H1 (cell line): ENCODE measurements around the gene SMYD3. TPM values are rescaled to one million over a fixed set of nuclear protein-coding genes. Genes with fewer than 3 reads are reported as not detected.

Source experiments
- CTCF ChIA-PET: fragments of 300-600 bp; sonication (Branson Sonifier 250); formaldehyde crosslinking; loops from one replicate; lab custom pipeline; 2021; ENCODE audit not compliant: partially characterized antibody; lab: Charles Lee
- POLR2A ChIA-PET: fragments of 300-600 bp; sonication (Branson Sonifier 250); formaldehyde crosslinking; loops from one replicate; lab custom pipeline; 2021; ENCODE audit warnings: inconsistent platforms; ENCODE audit not compliant: partially characterized antibody; lab: Charles Lee
- DNase-seq, 2 experiments: peaks; one replicate each; pipeline versions ENCODE4 v3.0.0 to v3.0.0-alpha.2; 2010 to 2022; ENCODE audit warnings: low spot score in 2 of 2, low read depth in 1 of 2, mixed read lengths in 1 of 2
- FAIRE-seq: peaks from 2 replicates; lab custom pipeline; 2011; peaks lifted over from hg19 to GRCh38; lab: Jason Lieb, UNC
- H2AFZ ChIP-seq: 2 replicates; pipeline ENCODE4 v1.8.1; 2012; ENCODE audit warnings: low read length, inconsistent platforms
- H2AK5ac ChIP-seq: 2 replicates; pipeline ENCODE4 v1.6.1; 2013; ENCODE audit warnings: low read depth, low read length
- H2BK120ac ChIP-seq: replicated peaks from 2 replicates; pipeline ENCODE3; 2013; ENCODE audit warnings: low read depth, low read length, inconsistent platforms
- H2BK12ac ChIP-seq: 2 replicates; pipeline ENCODE4 v1.6.1; 2013; ENCODE audit warnings: low read depth, low read length
- H2BK15ac ChIP-seq: 2 replicates; pipeline ENCODE4 v1.6.1; 2013; ENCODE audit warnings: low read length
- H2BK20ac ChIP-seq: 2 replicates; pipeline ENCODE4 v1.6.1; 2013; ENCODE audit warnings: low read length
- H2BK5ac ChIP-seq: 2 replicates; pipeline ENCODE4 v1.6.1; 2013; ENCODE audit warnings: low read depth, low read length
- H3K14ac ChIP-seq: 2 replicates; pipeline ENCODE4 v1.6.1; 2013; ENCODE audit warnings: inconsistent platforms; ENCODE audit not compliant: insufficient read length
- H3K18ac ChIP-seq: 2 replicates; pipeline ENCODE4 v1.6.1; 2013; ENCODE audit warnings: low read length; ENCODE audit errors: extremely low read depth
- H3K23ac ChIP-seq: 2 replicates; pipeline ENCODE4 v1.6.1; 2013; ENCODE audit warnings: inconsistent platforms; ENCODE audit not compliant: insufficient read length
- H3K23me2 ChIP-seq: 2 replicates; pipeline ENCODE4 v1.6.1; 2013; ENCODE audit warnings: low read depth, low read length
- H3K27ac ChIP-seq: 2 replicates; pipeline ENCODE4 v1.6.1; 2011; ENCODE audit warnings: low read depth, low read length, inconsistent platforms
- H3K27me3 ChIP-seq, 4 experiments: replicated peaks in 1 of 4; 1 replicate in 1 of 4; 2 replicates in 3 of 4; pipeline versions ENCODE4 v1.6.1 to v1.8.1; 2011 to 2013; ENCODE audit warnings: low read length in 3 of 4, mild to moderate bottlenecking in 3 of 4, inconsistent platforms in 2 of 4, mixed read lengths in 2 of 4, moderate library complexity in 1 of 4; ENCODE audit not compliant: control insufficient read depth in 3 of 4, insufficient read depth in 3 of 4; ENCODE audit errors: extremely low read depth in 1 of 4
- H3K36me3 ChIP-seq, 4 experiments: 2 replicates each; pipeline versions ENCODE4 v1.6.1 to v1.8.1; 2011 to 2013; ENCODE audit warnings: mild to moderate bottlenecking in 4 of 4, low read length in 3 of 4, moderate library complexity in 2 of 4, control low read depth in 1 of 4, inconsistent platforms in 1 of 4; ENCODE audit not compliant: insufficient read depth in 4 of 4, control insufficient read depth in 2 of 4
- H3K4ac ChIP-seq: replicated peaks from 2 replicates; pipeline ENCODE3; 2013; ENCODE audit warnings: low read length, low read depth, mixed read lengths, inconsistent platforms; ENCODE audit not compliant: insufficient read length
- H3K4me1 ChIP-seq, 4 experiments: replicated peaks in 1 of 4; 1 replicate in 1 of 4; 2 replicates in 3 of 4; pipeline versions ENCODE4 v1.6.1 to v1.8.1; 2011 to 2013; ENCODE audit warnings: low read length in 3 of 4, inconsistent platforms in 2 of 4, mixed read lengths in 1 of 4; ENCODE audit not compliant: insufficient read depth in 4 of 4, control insufficient read depth in 3 of 4
- H3K4me2 ChIP-seq, 2 experiments: 2 replicates each; pipeline versions ENCODE4 v1.6.1 to v1.8.1; 2011 to 2013; ENCODE audit warnings: low read depth in 2 of 2, low read length in 2 of 2, control low read depth in 1 of 2, inconsistent platforms in 1 of 2, mild to moderate bottlenecking in 1 of 2; ENCODE audit not compliant: insufficient read depth in 1 of 2
- H3K4me3 ChIP-seq, 4 experiments: fragments of 200-600, 300-600 bp in 1 of 4; sonication (generic), shearing (Covaris generic), sonication (Bioruptor Twin) in 1 of 4; 2 replicates each; pipeline versions ENCODE4 v1.5.1 to v1.8.1; 2011 to 2016; ENCODE audit warnings: low read length in 4 of 4, low read depth in 3 of 4, control low read depth in 2 of 4, inconsistent platforms in 2 of 4, mild to moderate bottlenecking in 2 of 4, mixed read lengths in 1 of 4, moderate library complexity in 1 of 4; ENCODE audit not compliant: insufficient read depth in 2 of 4; ENCODE audit errors: extremely low read depth in 1 of 4
- H3K56ac ChIP-seq: replicated peaks from 2 replicates; pipeline ENCODE3; 2013; ENCODE audit warnings: low read depth, mild to moderate bottlenecking, mixed read lengths, low read length, inconsistent platforms; ENCODE audit not compliant: insufficient read length
- H3K79me1 ChIP-seq: 2 replicates; pipeline ENCODE4 v1.6.1; 2013; ENCODE audit warnings: low read depth, low read length, control low read depth
- H3K79me2 ChIP-seq, 2 experiments: 2 replicates each; pipeline versions ENCODE4 v1.6.1 to v1.8.1; 2012 to 2013; ENCODE audit warnings: low read length in 2 of 2, mild to moderate bottlenecking in 2 of 2, inconsistent platforms in 1 of 2; ENCODE audit not compliant: insufficient read depth in 2 of 2, control insufficient read depth in 1 of 2
- H3K9ac ChIP-seq, 4 experiments: replicated peaks in 1 of 4; 1 replicate in 1 of 4; 2 replicates in 3 of 4; pipeline versions ENCODE4 v1.6.1 to v1.8.1; 2011 to 2013; ENCODE audit warnings: low read depth in 3 of 4, low read length in 3 of 4, control low read depth in 2 of 4, mild to moderate bottlenecking in 2 of 4, moderate library complexity in 2 of 4, inconsistent platforms in 1 of 4; ENCODE audit errors: extremely low read depth in 1 of 4
- H3K9me3 ChIP-seq, 2 experiments: 2 replicates each; pipeline versions ENCODE4 v1.6.1 to v1.8.1; 2012 to 2013; ENCODE audit warnings: mild to moderate bottlenecking in 2 of 2, moderate library complexity in 2 of 2, control low read depth in 1 of 2, inconsistent platforms in 1 of 2, low read depth in 1 of 2, low read length in 1 of 2, mixed read lengths in 1 of 2; ENCODE audit not compliant: insufficient read depth in 2 of 2
- H4K20me1 ChIP-seq, 2 experiments: replicated peaks in 1 of 2; 2 replicates each; pipeline versions ENCODE3 to v1.8.1; 2011 to 2013; ENCODE audit warnings: inconsistent platforms in 2 of 2, low read length in 2 of 2, mild to moderate bottlenecking in 1 of 2; ENCODE audit not compliant: insufficient read depth in 2 of 2, control insufficient read depth in 1 of 2
- H4K5ac ChIP-seq: 2 replicates; pipeline ENCODE4 v1.6.1; 2013; ENCODE audit warnings: low read length, low read depth, mixed read lengths, inconsistent platforms; ENCODE audit not compliant: insufficient read length
- H4K8ac ChIP-seq: 2 replicates; pipeline ENCODE4 v1.8.0; 2013; ENCODE audit warnings: mild to moderate bottlenecking, moderate library complexity, low read length, inconsistent platforms; ENCODE audit not compliant: insufficient read depth; ENCODE audit errors: extremely low read depth
- H4K91ac ChIP-seq: replicated peaks from 2 replicates; pipeline ENCODE3; 2013; ENCODE audit warnings: low read length, mixed read lengths, inconsistent platforms; ENCODE audit not compliant: insufficient read length
- E2F6 ChIP-seq: IDR thresholded peaks from 2 replicates; pipeline ENCODE4 v1.6.1; 2012; ENCODE audit warnings: inconsistent platforms
- JUND ChIP-seq: IDR thresholded peaks from 2 replicates; pipeline ENCODE4 v1.6.1; 2011; ENCODE audit warnings: mild to moderate bottlenecking, improper control_type of control experiment, low read length
- KDM5A ChIP-seq: fragments of 200-600 bp; IDR thresholded peaks from 2 replicates; pipeline ENCODE4 v1.7.1; 2012; ENCODE audit warnings: mild to moderate bottlenecking, low read length, inconsistent platforms, mixed read lengths
- MAX ChIP-seq: IDR thresholded peaks from 2 replicates; pipeline ENCODE4 v1.6.1; 2012; ENCODE audit warnings: inconsistent platforms
- NRF1 ChIP-seq: IDR thresholded peaks from 2 replicates; pipeline ENCODE4 v1.6.1; 2011; ENCODE audit warnings: mild to moderate bottlenecking, low read depth, low read length, improper control_type of control experiment
- SP1 ChIP-seq: IDR thresholded peaks from 2 replicates; pipeline ENCODE4 v1.6.1; 2011; ENCODE audit warnings: low read depth, low read length
- WGBS, 2 experiments: shearing (Covaris generic) in 1 of 2; methylation state at CpG; one replicate each; pipeline versions ENCODE4 v1.1.6 to v1.1.7; 2013 to 2015; ENCODE audit warnings: low lambda C conversion rate in 2 of 2, mixed read lengths in 2 of 2, inconsistent platforms in 1 of 2, low coverage in 1 of 2, missing lambda C conversion rate in 1 of 2; ENCODE audit not compliant: insufficient replicate concordance in 2 of 2, insufficient coverage in 1 of 2, insufficient read length in 1 of 2; ENCODE audit errors: extremely low coverage in 1 of 2, missing lambda C conversion rate in 1 of 2; 5-methylcytosine and 5-hydroxymethylcytosine counted together
- polyA plus RNA-seq, 7 experiments: library from polyadenylated mRNA; depleted of rRNA in 3 of 7; stranded (reverse) in 5 of 7; unstranded in 2 of 7; fragments of >200 nt in 5 of 7; fragments of 200-250 nt in 2 of 7; gene quantifications; 1 replicate in 5 of 7; 2 replicates in 1 of 7; 4 replicates in 1 of 7; pipeline versions ENCODE4 v1.2.1 to v1.2.3, GENCODE V29; 2011 to 2013; ENCODE audit warnings: missing spikeins in 2 of 7, mixed read lengths in 2 of 7
- total RNA-seq: library from RNA; stranded (reverse); fragmentation: NEBNext Ultra II Directional; extraction: Animal tissue kit (Norgen Biotek cat#: 25700); gene quantifications from 2 replicates; pipeline ENCODE4 v1.2.1, GENCODE V29; 2021

Gene SMYD3
- total and polyA plus RNA-seq, 2 of the 8 experiments (the other 6 are each of a cell fraction or from before 2014, with no cell fraction given), result 17.3 to 25.4 TPM

GRCh38 chr1:246351721-246352120 is 155.4 kb downstream of the SMYD3 start:
- H3K4me2 ChIP-seq, result no peak overlapping the region
- TF ChIP-seq MAX, result no peak
- TF ChIP-seq JUND, result no peak
- no peak for TF ChIP-seq E2F6
- no peak for TF ChIP-seq KDM5A
- no peak for TF ChIP-seq NRF1
- TF ChIP-seq SP1, result no peak
- no peak for DNase-seq

More at GRCh38 chr1:246351721-246352120, 155.4 kb downstream of the SMYD3 start:
- Histone ChIP-seq H2AK5ac (no peak overlapping the region), H3K14ac (no peak overlapping the region), H3K79me2 (no peaks in the 10 kb centered on the region), H3K4me3 (no peak overlapping the region), H3K4ac (no peak overlapping the region), H3K9me3 (no peaks in the 10 kb centered on the region), H3K23me2 (no peaks in the 10 kb centered on the region), H3K79me1 (no peaks in the 10 kb centered on the region), H4K91ac (no peak overlapping the region), H2BK15ac (no peak overlapping the region), H3K23ac (no peak overlapping the region), H3K18ac (no peak overlapping the region), H3K36me3 (no peaks in the 10 kb centered on the region), H2BK20ac (no peak overlapping the region), H2BK5ac (no peak overlapping the region), H4K20me1 (no peaks in the 10 kb centered on the region), H3K27me3 (no peaks in the 10 kb centered on the region), H3K27ac (no peak overlapping the region), H2AFZ (no peak overlapping the region), H4K5ac (no peak overlapping the region), H3K56ac (no peak overlapping the region), H4K8ac (no peak overlapping the region), H3K4me1 (peaks cover 0 to 7% (median 5%) of the 10 kb centered on the region in 4 experiments; a peak in 6 of 7 replicates), H3K9ac (no peak overlapping the region), H2BK120ac (no peak overlapping the region), H2BK12ac (no peak overlapping the region)
- POLR2A ChIA-PET, result no interaction called here
- CTCF ChIA-PET, result no interaction called here
- WGBS, 2 experiments, result 90% methylated on average over 4 of the region's 5 CpGs; no CpG with 5 or more reads in 1 of the 2 experiments
- FAIRE-seq, result no peak
